Hypothalamus (tissue), 51 donors: Measurements from ENCODE around the gene CCNA1.

Experiments used
- DNase-seq, 51 donors: peaks; one replicate each; lab custom pipeline; 2025; lab: John Stamatoyannopoulos, UW

Gene CCNA1

GRCh38 chr13:36450534-36450933 lies 18.2 kb downstream of the CCNA1 start:
- no peak for DNase-seq

- peak in 1 of 51 donors; percentile 26 for DNase-seq
Measured at GRCh38 chr13:36453516-36453915, 21.2 kb downstream of the CCNA1 start.

- DNase-seq: no peak
Measured at GRCh38 chr13:36454121-36454520, 21.8 kb downstream of the CCNA1 start.

GRCh38 chr13:36454987-36455386 lies 22.7 kb downstream of the CCNA1 start:
- no peak for DNase-seq

- no peak for DNase-seq
Measured at GRCh38 chr13:36456577-36456976, 24.3 kb downstream of the CCNA1 start.

- no peak for DNase-seq
Measured at GRCh38 chr13:36461506-36461905, 29.2 kb downstream of the CCNA1 start.

GRCh38 chr13:36475468-36475867 lies 43.2 kb downstream of the CCNA1 start:
- DNase-seq: no peak

- DNase-seq: no peak
Measured at GRCh38 chr13:36476661-36477060, 44.4 kb downstream of the CCNA1 start.

- DNase-seq: no peak
Measured at GRCh38 chr13:36480726-36481427, 48.6 kb downstream of the CCNA1 start.

GRCh38 chr13:36490055-36490454 lies 57.8 kb downstream of the CCNA1 start:
- no peak for DNase-seq
